Measurements from ENCODE around the gene KRT5. TPM values are rescaled to one million over a fixed set of nuclear protein-coding genes. Genes with fewer than 3 reads are reported as not detected.

KRT5 gene
- total and polyA plus RNA-seq, 4 donors: 0.08 TPM; not detected in 3

DNA sequence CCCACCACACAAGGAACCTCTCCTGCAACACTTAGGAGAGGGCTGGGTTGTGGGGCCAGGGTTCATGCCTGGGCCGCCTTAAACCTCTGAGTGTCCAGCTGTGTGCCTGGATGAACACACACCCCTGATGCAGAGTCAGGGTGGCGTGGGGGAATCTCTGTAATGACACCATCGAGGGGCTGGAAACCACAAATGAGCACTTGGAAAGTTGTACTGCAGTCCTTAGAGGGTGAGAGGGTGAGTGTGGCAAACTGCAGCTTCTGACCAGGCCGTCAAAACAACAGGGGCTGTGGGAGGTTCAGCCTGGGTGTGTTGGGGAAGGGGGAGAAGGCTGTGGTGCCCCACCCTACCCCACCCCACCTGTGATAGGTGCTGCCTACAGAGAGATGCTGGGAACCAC is 12.4 kb upstream of the KRT5 start:
- 66% methylated on average over 4 of the region's 4 CpGs for WGBS
- no peak for DNase-seq (ENCODE audit: low spot score)
- Histone ChIP-seq H3K36me3 (ENCODE audit: control insufficient read depth in 4 of 4, insufficient read depth in 3 of 4, low read depth in 1 of 4, low read length in 3 of 4) (no peaks in the 10 kb centered on the region), H3K4me3 (ENCODE audit: low read depth in 1 of 3, low read length in 3 of 3) (no peak overlapping the region), H3K27ac (ENCODE audit: low read depth in 1 of 2, low read length in 2 of 2) (no peak overlapping the region), H3K9me3 (ENCODE audit: control insufficient read depth in 4 of 4, low read length in 3 of 4) (no peaks in the 10 kb centered on the region), H3K27me3 (ENCODE audit: control insufficient read depth in 4 of 4, insufficient read depth in 4 of 4, low read length in 3 of 4) (no peaks in the 10 kb centered on the region), H3K9ac (ENCODE audit: low read depth in 1 of 2, low read length in 2 of 2) (no peak overlapping the region), H3K4me1 (ENCODE audit: control insufficient read depth in 4 of 4, insufficient read depth in 4 of 4, low read length in 3 of 4) (no peaks in the 10 kb centered on the region)
- TF ChIP-seq GABPA (IDR thresholded peaks at IDR 0.05 in 1 of 2, conservative IDR thresholded peaks at IDR 0.05 in 1 of 2) (no peak), FOXA1 (IDR thresholded peaks at IDR 0.05) (no peak), JUND (IDR thresholded peaks at IDR 0.05) (no peak)

DNA sequence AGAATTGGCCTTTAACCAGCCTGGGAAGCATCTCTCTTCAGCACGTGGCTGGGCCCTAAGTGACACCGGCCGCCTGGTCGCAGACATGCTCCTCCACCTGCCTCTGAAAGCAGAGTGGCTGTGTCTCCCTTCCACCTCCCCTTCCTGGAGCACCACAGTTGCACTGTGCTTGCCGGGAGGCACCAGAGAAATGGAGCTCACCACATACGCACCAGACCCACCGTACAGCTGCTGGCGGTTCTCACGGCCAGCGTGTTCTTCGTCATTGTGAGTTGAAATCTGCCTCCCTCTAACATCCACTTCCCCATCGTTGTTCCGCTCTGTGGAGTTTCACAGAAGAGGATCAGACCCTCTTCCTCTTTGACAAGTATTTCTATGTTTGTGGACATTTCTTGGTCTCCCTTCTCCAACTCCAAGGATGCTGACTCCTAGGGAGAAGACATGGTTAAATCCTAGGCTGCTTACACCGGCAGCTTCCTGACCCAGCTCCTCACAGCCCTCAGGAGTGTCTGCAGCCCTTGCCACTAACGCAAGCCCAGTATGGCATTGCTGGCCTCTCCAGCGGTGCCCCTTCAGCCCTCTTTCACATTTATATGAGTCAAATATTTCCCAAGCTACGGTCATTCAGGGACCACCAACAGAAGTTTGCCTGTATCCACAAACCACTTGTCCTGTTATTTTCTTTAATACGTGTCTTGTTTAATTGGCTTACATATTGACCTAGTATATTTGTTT is 11.5 kb upstream of the KRT5 start:
- WGBS: 64% methylated on average over 18 of the region's 18 CpGs
- TF ChIP-seq, protein P1, sequence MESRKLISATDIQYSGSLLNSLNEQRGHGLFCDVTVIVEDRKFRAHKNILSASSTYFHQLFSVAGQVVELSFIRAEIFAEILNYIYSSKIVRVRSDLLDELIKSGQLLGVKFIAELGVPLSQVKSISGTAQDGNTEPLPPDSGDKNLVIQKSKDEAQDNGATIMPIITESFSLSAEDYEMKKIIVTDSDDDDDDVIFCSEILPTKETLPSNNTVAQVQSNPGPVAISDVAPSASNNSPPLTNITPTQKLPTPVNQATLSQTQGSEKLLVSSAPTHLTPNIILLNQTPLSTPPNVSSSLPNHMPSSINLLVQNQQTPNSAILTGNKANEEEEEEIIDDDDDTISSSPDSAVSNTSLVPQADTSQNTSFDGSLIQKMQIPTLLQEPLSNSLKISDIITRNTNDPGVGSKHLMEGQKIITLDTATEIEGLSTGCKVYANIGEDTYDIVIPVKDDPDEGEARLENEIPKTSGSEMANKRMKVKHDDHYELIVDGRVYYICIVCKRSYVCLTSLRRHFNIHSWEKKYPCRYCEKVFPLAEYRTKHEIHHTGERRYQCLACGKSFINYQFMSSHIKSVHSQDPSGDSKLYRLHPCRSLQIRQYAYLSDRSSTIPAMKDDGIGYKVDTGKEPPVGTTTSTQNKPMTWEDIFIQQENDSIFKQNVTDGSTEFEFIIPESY (IDR thresholded peaks at IDR 0.05): no peak
- TF ChIP-seq JUND (IDR thresholded peaks at IDR 0.05): no peak
- no peak for TF ChIP-seq RAD21 (IDR thresholded peaks at IDR 0.05)
- no peaks in the 10 kb centered on the region for H3K27me3 ChIP-seq (ENCODE audit: control insufficient read depth in 4 of 4, insufficient read depth in 4 of 4, low read length in 3 of 4)
- no peak for DNase-seq (ENCODE audit: low spot score)
- no peaks in the 10 kb centered on the region for H3K9me3 ChIP-seq (ENCODE audit: control insufficient read depth in 4 of 4, low read length in 3 of 4)
- no peaks in the 10 kb centered on the region for H3K36me3 ChIP-seq (ENCODE audit: control insufficient read depth in 4 of 4, insufficient read depth in 3 of 4, low read depth in 1 of 4, low read length in 3 of 4)
- no peak overlapping the region for H3K27ac ChIP-seq (ENCODE audit: low read depth in 1 of 2, low read length in 2 of 2)
- no peak overlapping the region for H3K9ac ChIP-seq (ENCODE audit: low read depth in 1 of 2, low read length in 2 of 2)
- H3K4me1 ChIP-seq (ENCODE audit: control insufficient read depth in 4 of 4, insufficient read depth in 4 of 4, low read length in 3 of 4): no peaks in the 10 kb centered on the region
- H3K4me3 ChIP-seq (ENCODE audit: low read depth in 1 of 3, low read length in 3 of 3): no peak overlapping the region

DNA sequence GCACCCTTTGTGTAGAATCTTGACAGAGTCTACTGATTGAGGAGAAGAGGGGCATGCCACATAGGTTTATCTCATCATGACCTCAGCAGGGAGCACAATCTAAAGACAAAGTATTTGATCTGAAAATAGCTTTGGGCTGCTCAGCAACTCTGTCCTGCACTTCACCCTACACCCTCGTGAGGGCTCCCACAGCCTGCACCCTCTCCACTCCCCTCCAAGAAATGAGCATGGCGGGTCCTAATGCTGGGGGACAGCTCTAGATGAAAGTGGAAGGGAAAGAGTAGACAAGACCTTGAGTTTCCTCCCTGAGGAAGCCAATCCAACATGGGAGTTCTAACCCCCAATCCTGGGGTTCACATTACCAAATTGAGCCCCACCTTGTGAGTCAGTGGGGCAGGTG is 10.7 kb upstream of the KRT5 start:
- no peaks in the 10 kb centered on the region for H3K4me1 ChIP-seq (ENCODE audit: control insufficient read depth in 4 of 4, insufficient read depth in 4 of 4, low read length in 3 of 4)
- H3K9me3 ChIP-seq (ENCODE audit: control insufficient read depth in 4 of 4, low read length in 3 of 4): no peaks in the 10 kb centered on the region
- no peak for DNase-seq (ENCODE audit: low spot score)
- H3K36me3 ChIP-seq (ENCODE audit: control insufficient read depth in 4 of 4, insufficient read depth in 3 of 4, low read depth in 1 of 4, low read length in 3 of 4): no peaks in the 10 kb centered on the region
- H3K27ac ChIP-seq (ENCODE audit: low read depth in 1 of 2, low read length in 2 of 2): no peak overlapping the region
- no peak overlapping the region for H3K9ac ChIP-seq (ENCODE audit: low read depth in 1 of 2, low read length in 2 of 2)
- WGBS: 81% methylated on average over 2 of the region's 2 CpGs
- H3K27me3 ChIP-seq (ENCODE audit: control insufficient read depth in 4 of 4, insufficient read depth in 4 of 4, low read length in 3 of 4): no peaks in the 10 kb centered on the region
- no peak overlapping the region for H3K4me3 ChIP-seq (ENCODE audit: low read depth in 1 of 3, low read length in 3 of 3)
- no peak for TF ChIP-seq HNF4A (conservative IDR thresholded peaks at IDR 0.05)
- no peak for TF ChIP-seq RXRA (IDR thresholded peaks at IDR 0.05)
- no peak for TF ChIP-seq NR2F2 (IDR thresholded peaks at IDR 0.05)
- TF ChIP-seq, protein P2, sequence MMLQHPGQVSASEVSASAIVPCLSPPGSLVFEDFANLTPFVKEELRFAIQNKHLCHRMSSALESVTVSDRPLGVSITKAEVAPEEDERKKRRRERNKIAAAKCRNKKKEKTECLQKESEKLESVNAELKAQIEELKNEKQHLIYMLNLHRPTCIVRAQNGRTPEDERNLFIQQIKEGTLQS (IDR thresholded peaks at IDR 0.05): no peak
- no peak for TF ChIP-seq FOXA2 (IDR thresholded peaks at IDR 0.05)
- TF ChIP-seq GABPA (IDR thresholded peaks at IDR 0.05 in 1 of 2, conservative IDR thresholded peaks at IDR 0.05 in 1 of 2): no peak
- no peak for TF ChIP-seq RAD21 (IDR thresholded peaks at IDR 0.05)
- TF ChIP-seq SP1 (IDR thresholded peaks at IDR 0.05): no peak
- TF ChIP-seq, protein P1 (IDR thresholded peaks at IDR 0.05): no peak
- no peak for TF ChIP-seq TAF1 (conservative IDR thresholded peaks at IDR 0.05)
- TF ChIP-seq, protein P3, sequence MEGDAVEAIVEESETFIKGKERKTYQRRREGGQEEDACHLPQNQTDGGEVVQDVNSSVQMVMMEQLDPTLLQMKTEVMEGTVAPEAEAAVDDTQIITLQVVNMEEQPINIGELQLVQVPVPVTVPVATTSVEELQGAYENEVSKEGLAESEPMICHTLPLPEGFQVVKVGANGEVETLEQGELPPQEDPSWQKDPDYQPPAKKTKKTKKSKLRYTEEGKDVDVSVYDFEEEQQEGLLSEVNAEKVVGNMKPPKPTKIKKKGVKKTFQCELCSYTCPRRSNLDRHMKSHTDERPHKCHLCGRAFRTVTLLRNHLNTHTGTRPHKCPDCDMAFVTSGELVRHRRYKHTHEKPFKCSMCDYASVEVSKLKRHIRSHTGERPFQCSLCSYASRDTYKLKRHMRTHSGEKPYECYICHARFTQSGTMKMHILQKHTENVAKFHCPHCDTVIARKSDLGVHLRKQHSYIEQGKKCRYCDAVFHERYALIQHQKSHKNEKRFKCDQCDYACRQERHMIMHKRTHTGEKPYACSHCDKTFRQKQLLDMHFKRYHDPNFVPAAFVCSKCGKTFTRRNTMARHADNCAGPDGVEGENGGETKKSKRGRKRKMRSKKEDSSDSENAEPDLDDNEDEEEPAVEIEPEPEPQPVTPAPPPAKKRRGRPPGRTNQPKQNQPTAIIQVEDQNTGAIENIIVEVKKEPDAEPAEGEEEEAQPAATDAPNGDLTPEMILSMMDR (IDR thresholded peaks at IDR 0.05; ENCODE audit: low read depth, low read length, missing input control): no peak
- no peak for TF ChIP-seq HNF4G (IDR thresholded peaks at IDR 0.05)

All from liver (tissue), 9 donors.